Measurements from ENCODE around the gene PRKCG.

GRCh38 chr19:53909471-53910169, 27.6 kb downstream of the PRKCG start:
- TF ChIP-seq CTCF (IDR thresholded peaks at IDR 0.05; ENCODE audit: poor library complexity), result no peak
- peak; percentile 97 for TF ChIP-seq EZH2 (IDR thresholded peaks at IDR 0.05; ENCODE audit: borderline replicate concordance)

Measured in hepatocyte (in vitro differentiated cells).